Body of pancreas (tissue), 4 donors: Measurements from ENCODE around the gene DMD.

Source experiments
- POLR2A ChIP-seq, 3 donors: fragments of 450-650 bp; IDR thresholded peaks; one replicate each; pipeline ENCODE4 v1.6.1; 2016; ENCODE audit warnings: antibody characterized with exemption in 3 of 3, mild to moderate bottlenecking in 2 of 3
- TF ChIP-seq, protein P1 (sequence below), 7 experiments: fragments of 450-650 bp in 4 of 7; fragments of 200-600 bp in 3 of 7; sonication (generic) in 3 of 7; IDR thresholded peaks; one replicate each; pipeline ENCODE4 v1.5.1; 2016 to 2019; ENCODE audit warnings: antibody characterized with exemption in 7 of 7

DNA sequence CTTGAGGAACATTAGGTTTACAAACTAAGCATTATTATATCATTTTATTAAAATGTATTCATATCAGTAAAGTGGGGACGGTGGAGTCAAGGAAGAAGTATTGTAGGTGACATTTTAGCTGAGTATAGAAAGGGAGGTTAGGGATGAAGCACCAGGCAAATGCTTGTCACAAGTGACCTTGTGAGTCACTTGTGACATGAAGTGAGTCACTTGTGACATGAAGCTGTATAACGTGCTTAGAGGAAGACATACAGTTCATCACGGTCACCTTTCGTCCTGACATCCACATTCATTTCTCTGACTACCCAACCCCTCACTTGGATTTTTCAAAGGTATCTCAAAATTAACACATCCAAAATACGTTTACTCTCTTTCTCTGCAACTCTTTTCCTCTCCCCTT lies 1034.8 kb downstream of the DMD start:
- TF ChIP-seq, protein P1, sequence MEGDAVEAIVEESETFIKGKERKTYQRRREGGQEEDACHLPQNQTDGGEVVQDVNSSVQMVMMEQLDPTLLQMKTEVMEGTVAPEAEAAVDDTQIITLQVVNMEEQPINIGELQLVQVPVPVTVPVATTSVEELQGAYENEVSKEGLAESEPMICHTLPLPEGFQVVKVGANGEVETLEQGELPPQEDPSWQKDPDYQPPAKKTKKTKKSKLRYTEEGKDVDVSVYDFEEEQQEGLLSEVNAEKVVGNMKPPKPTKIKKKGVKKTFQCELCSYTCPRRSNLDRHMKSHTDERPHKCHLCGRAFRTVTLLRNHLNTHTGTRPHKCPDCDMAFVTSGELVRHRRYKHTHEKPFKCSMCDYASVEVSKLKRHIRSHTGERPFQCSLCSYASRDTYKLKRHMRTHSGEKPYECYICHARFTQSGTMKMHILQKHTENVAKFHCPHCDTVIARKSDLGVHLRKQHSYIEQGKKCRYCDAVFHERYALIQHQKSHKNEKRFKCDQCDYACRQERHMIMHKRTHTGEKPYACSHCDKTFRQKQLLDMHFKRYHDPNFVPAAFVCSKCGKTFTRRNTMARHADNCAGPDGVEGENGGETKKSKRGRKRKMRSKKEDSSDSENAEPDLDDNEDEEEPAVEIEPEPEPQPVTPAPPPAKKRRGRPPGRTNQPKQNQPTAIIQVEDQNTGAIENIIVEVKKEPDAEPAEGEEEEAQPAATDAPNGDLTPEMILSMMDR (IDR thresholded peaks at IDR 0.05): no peak
- no peak for TF ChIP-seq POLR2A (IDR thresholded peaks at IDR 0.05)
